Panc1 (cell line): ENCODE measurements around the gene PLPP1. TPM values are rescaled to one million over a fixed set of nuclear protein-coding genes. Genes with fewer than 3 reads are reported as not detected.

ENCODE experiments used
- ATAC-seq: fragments of 200-7000 bp; cut with Tn5 transposase; 2 replicates; pipeline ENCODE4 v1.9.1; 2020; ENCODE audit warnings: mild to moderate bottlenecking, moderate library complexity
- BruUV-seq: library from RNA; stranded (reverse); fragments of 400-500 nt; replicated peaks from 2 replicates; lab custom pipeline; 2021; lab: Mats Ljungman, UMichigan
- CTCF ChIA-PET: fragments of 300-600 bp; sonication (Branson Sonifier 250); formaldehyde crosslinking; loops from one replicate; lab custom pipeline; 2022; ENCODE audit warnings: antibody characterized with exemption; lab: Charles Lee
- POLR2A ChIA-PET: fragments of 300-600 bp; sonication (Branson Sonifier 250); formaldehyde crosslinking; loops from one replicate; lab custom pipeline; 2022; ENCODE audit warnings: antibody characterized with exemption; lab: Charles Lee
- DNase-seq: peaks from one replicate; pipeline ENCODE4 v3.0.0-alpha.2; 2010; ENCODE audit warnings: low read depth, low spot score
- H3K27ac ChIP-seq: 2 replicates; pipeline ENCODE4 v1.5.1; 2011; ENCODE audit warnings: mild to moderate bottlenecking, low read length, inconsistent platforms
- H3K27me3 ChIP-seq: fragments of 200-500 bp; sonication (Bioruptor generic); 2 replicates; pipeline ENCODE4 v1.6.0; 2014; ENCODE audit warnings: low read length, inconsistent platforms; ENCODE audit not compliant: control insufficient read depth, insufficient read depth
- H3K36me3 ChIP-seq: fragments of 200-500 bp; sonication (Bioruptor generic); 2 replicates; pipeline ENCODE4 v1.5.1; 2014; ENCODE audit warnings: inconsistent platforms, mild to moderate bottlenecking, low read length, moderate library complexity; ENCODE audit not compliant: control insufficient read depth, insufficient read depth
- H3K4me1 ChIP-seq: 2 replicates; pipeline ENCODE4 v1.5.1; 2011; ENCODE audit warnings: inconsistent platforms, mild to moderate bottlenecking, low read length, moderate library complexity; ENCODE audit not compliant: control insufficient read depth, insufficient read depth
- H3K4me3 ChIP-seq, 2 experiments: 2 replicates each; pipeline ENCODE4 v1.5.1; 2011 to 2012; ENCODE audit warnings: low read depth in 2 of 2, low read length in 2 of 2, mild to moderate bottlenecking in 2 of 2, inconsistent platforms in 1 of 2, moderate library complexity in 1 of 2
- H3K9me3 ChIP-seq: fragments of 200-500 bp; sonication (Bioruptor generic); 2 replicates; pipeline ENCODE4 v1.5.1; 2014; ENCODE audit warnings: low read depth, mild to moderate bottlenecking, inconsistent platforms, low read length, moderate library complexity; ENCODE audit not compliant: control insufficient read depth, insufficient read depth
- CTCF ChIP-seq: fragments of 450-650 bp; IDR thresholded peaks from 2 replicates; pipeline ENCODE4 v1.5.1; 2017; ENCODE audit warnings: mild to moderate bottlenecking
- POLR2AphosphoS5 ChIP-seq: IDR thresholded peaks from 2 replicates; pipeline ENCODE4 v1.6.1; 2012; ENCODE audit warnings: mild to moderate bottlenecking, low read depth, low read length, moderate library complexity
- REST ChIP-seq, 2 experiments: IDR thresholded peaks; 2 replicates each; pipeline ENCODE4 v1.6.1; 2011 to 2012; ENCODE audit warnings: low read depth in 2 of 2, control low read depth in 1 of 2, low read length in 1 of 2, mild to moderate bottlenecking in 1 of 2, moderate library complexity in 1 of 2; ENCODE audit not compliant: insufficient read depth in 1 of 2
- SIN3A ChIP-seq: IDR thresholded peaks from 2 replicates; pipeline ENCODE4 v1.6.1; 2012; ENCODE audit warnings: low read depth, mild to moderate bottlenecking, low read length, moderate library complexity, borderline replicate concordance; ENCODE audit not compliant: insufficient read depth
- TCF7L2 ChIP-seq: IDR thresholded peaks from 2 replicates; pipeline ENCODE4 v1.6.1; 2011; ENCODE audit warnings: mild to moderate bottlenecking, low read depth, low read length, inconsistent platforms
- in situ Hi-C: cut with HindIII; loops from 2 replicates; pipeline ENCODE4 v1.10.0; 2016; ENCODE audit warnings: low sequenced_read_pairs, low pct_unique_long_range_greater_than_20kb
- intact Hi-C: fragments of 100-400 bp; cut with micrococcal nuclease; formaldehyde crosslinking; loops from one replicate; pipeline ENCODE4 v1.10.0; 2022; ENCODE audit not compliant: unreplicated experiment
- microRNA-seq: library from miRNA; unstranded; fragments of <30 nt; microRNA quantifications from one replicate; pipeline ENCODE4 v1.1.0, GENCODE V29; 2020; ENCODE audit not compliant: unreplicated experiment
- total RNA-seq: library from RNA; stranded (reverse); gene quantifications from one replicate; pipeline ENCODE4 v1.2.1, GENCODE V29; 2021; ENCODE audit not compliant: unreplicated experiment

The PLPP1 gene
- total RNA-seq, 1 experiment from 2014 or later: 35.7 TPM

- no peak for ATAC-seq
- Histone ChIP-seq H3K4me1 (no peaks in the 10 kb centered on the region), H3K27me3 (no peaks in the 10 kb centered on the region), H3K36me3 (peaks cover 16% of the 10 kb centered on the region), H3K9me3 (no peaks in the 10 kb centered on the region), H3K27ac (no peak overlapping the region), H3K4me3 (no peak overlapping the region)
- DNase-seq: no peak
- POLR2A ChIA-PET: no interaction called here
- TF ChIP-seq REST (IDR thresholded peaks at IDR 0.05; ENCODE audit: insufficient read depth in 1 of 2, low read depth in 2 of 2, low read length in 1 of 2): no peak
- no peak for TF ChIP-seq POLR2AphosphoS5
- no peak for TF ChIP-seq CTCF
- no peak for TF ChIP-seq TCF7L2
- no peak for TF ChIP-seq SIN3A
- intact Hi-C loops: no loop called here
- CTCF ChIA-PET: no interaction called here
- BruUV-seq: no TSS peak
- in situ Hi-C loops: no loop called here
Observed at GRCh38 chr5:55383254-55383653, 151.5 kb downstream of the PLPP1 start.

- Histone ChIP-seq H3K27ac (no peak overlapping the region), H3K9me3 (no peaks in the 10 kb centered on the region), H3K27me3 (no peaks in the 10 kb centered on the region), H3K36me3 (no peaks in the 10 kb centered on the region; the same call in 1 of the 2 replicates), H3K4me1 (no peaks in the 10 kb centered on the region), H3K4me3 (no peak overlapping the region)
- TF ChIP-seq REST (IDR thresholded peaks at IDR 0.05; ENCODE audit: insufficient read depth in 1 of 2, low read depth in 2 of 2, low read length in 1 of 2): no peak
- TF ChIP-seq CTCF: no peak
- no peak for TF ChIP-seq SIN3A
- no peak for TF ChIP-seq POLR2AphosphoS5
- no peak for TF ChIP-seq TCF7L2
- ChIA-PET POLR2A (no interaction called here), CTCF (no interaction called here)
- intact Hi-C loops (no loop called here), in situ Hi-C loops (no loop called here)
- no TSS peak for BruUV-seq
- ATAC-seq: no peak
- no peak for DNase-seq
Observed at GRCh38 chr5:55377810-55378209, 157.0 kb downstream of the PLPP1 start.

Small RNA genes within 50 kb of the gene (microRNA-seq; reads per million reads assigned to microRNA genes)
- gene MIR5687: not detected

Other genes starting within 250 kb of the PLPP1 start
- gene DHX29, start 227.3 kb downstream of the PLPP1 start, total RNA-seq: 30.1 TPM
- gene MTREX, start 227.0 kb downstream of the PLPP1 start, total RNA-seq: 97.0 TPM
- 12.8 TPM for gene SLC38A9, start 177.4 kb upstream of the PLPP1 start, total RNA-seq
- gene DDX4, start 203.1 kb upstream of the PLPP1 start, total RNA-seq: not detected